ENCODE data around the gene NEU3.
"Not testable (repeated sequence)": the region's sequence is repeated elsewhere in the genome, so short reads cannot be mapped to it uniquely, and the experiment has no call there.

The NEU3 gene

DNA sequence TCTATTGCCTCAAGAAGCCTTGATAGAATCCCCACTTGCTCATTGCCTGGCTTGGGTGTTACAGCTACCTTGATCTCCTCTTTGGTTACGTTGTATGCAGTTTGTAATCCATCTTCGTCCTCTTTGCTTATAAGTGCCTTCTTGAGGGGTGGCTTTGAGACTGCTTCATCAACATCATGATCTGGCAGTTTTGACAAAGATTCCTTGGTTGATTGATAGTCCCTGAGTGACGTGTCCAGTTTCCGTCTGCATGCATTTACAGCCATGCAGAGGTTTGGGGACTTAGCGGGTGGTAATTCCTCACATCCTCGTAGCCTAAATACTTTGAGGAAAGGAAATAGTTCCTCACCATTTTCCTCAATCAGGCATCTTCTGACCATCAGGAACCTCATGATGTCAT lies 23.1 kb downstream of the NEU3 start:
- H2BK12ac ChIP-seq (ENCODE audit: low read length in 2 of 2), result no peak overlapping the region
- H2BK5ac ChIP-seq (ENCODE audit: low read depth, low read length, poor library complexity, severe bottlenecking), result no peak overlapping the region
- 96% methylated on average over 6 of the region's 6 CpGs for WGBS
- H3K27me3 ChIP-seq (ENCODE audit: control insufficient read depth in 1 of 2, insufficient read depth in 1 of 2, low read length in 2 of 2), result no peaks in the 10 kb centered on the region
- H3K9ac ChIP-seq (ENCODE audit: low read length), result no peak overlapping the region
- H3K4me3 ChIP-seq (ENCODE audit: insufficient read depth in 1 of 2, low read depth in 1 of 2, low read length in 2 of 2), result no peak overlapping the region
- H3K4ac ChIP-seq (ENCODE audit: low read depth in 1 of 2, low read length in 2 of 2), result no peak overlapping the region
- no peaks in the 10 kb centered on the region for H3K4me1 ChIP-seq (ENCODE audit: control insufficient read depth, insufficient read depth, low read depth, low read length)
- H3K79me1 ChIP-seq (replicated peaks; ENCODE audit: low read length, poor library complexity, severe bottlenecking), result no peaks in the 10 kb centered on the region
- H3K14ac ChIP-seq (ENCODE audit: low read length in 2 of 2), result no peak overlapping the region
- H2BK15ac ChIP-seq (ENCODE audit: low read depth, poor library complexity, severe bottlenecking), result no peak overlapping the region
- no peak overlapping the region for H2AK5ac ChIP-seq (ENCODE audit: low read length, severe bottlenecking)
- DNase-seq, result no peak
- no peak overlapping the region for H3K23ac ChIP-seq (ENCODE audit: low read length in 2 of 2)
- H4K8ac ChIP-seq (ENCODE audit: low read length), result no peak overlapping the region
- H3K4me2 ChIP-seq (ENCODE audit: low read length, poor library complexity, severe bottlenecking), result no peak overlapping the region
- H3K36me3 ChIP-seq (ENCODE audit: control insufficient read depth in 1 of 2, insufficient read depth in 2 of 2, low read depth in 1 of 2, low read length in 2 of 2), result peaks cover 10 to 19% of the 10 kb centered on the region in 2 experiments
- H3K27ac ChIP-seq (ENCODE audit: low read length, poor library complexity, severe bottlenecking), result no peak overlapping the region
- no peak overlapping the region for H2AFZ ChIP-seq (ENCODE audit: low read depth, low read length)
- H3K9me3 ChIP-seq (ENCODE audit: control insufficient read depth, low read length), result no peaks in the 10 kb centered on the region
- H4K91ac ChIP-seq (ENCODE audit: low read length), result no peak overlapping the region
- no peak overlapping the region for H3K18ac ChIP-seq (ENCODE audit: low read depth in 1 of 2, low read length in 2 of 2)
- H2BK120ac ChIP-seq (ENCODE audit: low read depth, low read length), result no peak overlapping the region

DNA sequence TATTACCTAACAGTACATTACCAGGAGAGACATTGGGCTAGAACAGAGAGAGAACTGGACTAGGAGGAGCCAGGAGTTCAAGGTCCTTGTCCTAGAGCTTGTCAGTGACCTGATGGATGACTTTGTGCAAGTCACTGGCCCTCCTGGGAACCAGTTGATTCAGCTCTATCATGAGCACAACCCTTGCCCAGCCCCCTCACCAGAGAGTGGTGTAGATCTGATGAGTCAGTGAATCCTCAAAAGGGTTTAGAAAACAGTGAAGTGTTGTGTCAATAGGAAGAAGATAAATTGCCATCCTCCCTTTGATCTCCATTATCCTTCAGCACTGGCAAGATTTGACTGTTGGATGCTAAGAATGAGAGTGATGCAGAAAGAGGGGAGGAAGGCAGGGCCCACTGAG lies 24.3 kb downstream of the NEU3 start:
- H3K36me3 ChIP-seq (ENCODE audit: control insufficient read depth in 1 of 2, insufficient read depth in 2 of 2, low read depth in 1 of 2, low read length in 2 of 2), result peaks cover 8 to 10% of the 10 kb centered on the region in 2 experiments
- no peaks in the 10 kb centered on the region for H3K27me3 ChIP-seq (ENCODE audit: control insufficient read depth in 1 of 2, insufficient read depth in 1 of 2, low read length in 2 of 2)
- no peak overlapping the region for H3K4me3 ChIP-seq (ENCODE audit: insufficient read depth in 1 of 2, low read depth in 1 of 2, low read length in 2 of 2)
- no peak overlapping the region for H3K27ac ChIP-seq (ENCODE audit: low read length, poor library complexity, severe bottlenecking)
- H3K4me2 ChIP-seq (ENCODE audit: low read length, poor library complexity, severe bottlenecking), result no peak overlapping the region
- no peak overlapping the region for H3K9ac ChIP-seq (ENCODE audit: low read length)
- H2AK5ac ChIP-seq (ENCODE audit: low read length, severe bottlenecking), result no peak overlapping the region
- H3K4ac ChIP-seq (ENCODE audit: low read depth in 1 of 2, low read length in 2 of 2), result no peak overlapping the region
- H3K79me1 ChIP-seq (replicated peaks; ENCODE audit: low read length, poor library complexity, severe bottlenecking), result no peaks in the 10 kb centered on the region
- H3K4me1 ChIP-seq (ENCODE audit: control insufficient read depth, insufficient read depth, low read depth, low read length), result no peaks in the 10 kb centered on the region
- DNase-seq, result peak; percentile 18
- no peak overlapping the region for H2BK12ac ChIP-seq (ENCODE audit: low read length in 2 of 2)
- no peak overlapping the region for H3K14ac ChIP-seq (ENCODE audit: low read length in 2 of 2)
- no peak overlapping the region for H2BK5ac ChIP-seq (ENCODE audit: low read depth, low read length, poor library complexity, severe bottlenecking)
- H3K9me3 ChIP-seq (ENCODE audit: control insufficient read depth, low read length), result no peaks in the 10 kb centered on the region
- no peak overlapping the region for H4K8ac ChIP-seq (ENCODE audit: low read length)
- no peak overlapping the region for H4K91ac ChIP-seq (ENCODE audit: low read length)
- no peak overlapping the region for H2BK120ac ChIP-seq (ENCODE audit: low read depth, low read length)
- no peak overlapping the region for H2BK15ac ChIP-seq (ENCODE audit: low read depth, poor library complexity, severe bottlenecking)
- no peak overlapping the region for H3K18ac ChIP-seq (ENCODE audit: low read depth in 1 of 2, low read length in 2 of 2)
- H2AFZ ChIP-seq (ENCODE audit: low read depth, low read length), result no peak overlapping the region
- no peak overlapping the region for H3K23ac ChIP-seq (ENCODE audit: low read length in 2 of 2)

DNA sequence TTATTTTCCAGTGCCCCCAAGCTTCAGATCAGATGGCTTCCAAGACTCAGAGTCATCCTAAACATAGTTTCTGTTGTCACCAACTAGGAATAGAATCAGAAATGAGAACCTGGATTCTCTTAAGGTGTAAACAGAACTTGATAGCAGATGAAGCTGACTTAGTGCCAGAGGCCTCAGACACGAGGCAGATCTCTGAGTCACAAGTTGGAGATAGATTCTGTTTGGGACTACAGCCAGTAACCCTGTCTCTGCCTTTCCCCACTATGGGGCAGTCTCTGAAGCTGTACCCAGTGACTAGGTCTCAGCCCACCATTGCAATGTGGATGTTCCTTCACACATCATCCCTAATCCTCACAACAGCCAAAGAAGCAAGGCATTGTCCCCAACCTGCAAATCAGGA lies 25.4 kb downstream of the NEU3 start:
- Histone ChIP-seq H3K4me3 (ENCODE audit: insufficient read depth in 1 of 2, low read depth in 1 of 2, low read length in 2 of 2) (no peak overlapping the region), H3K4me2 (ENCODE audit: low read length, poor library complexity, severe bottlenecking) (no peak overlapping the region), H3K4ac (ENCODE audit: low read depth in 1 of 2, low read length in 2 of 2) (no peak overlapping the region), H3K36me3 (ENCODE audit: control insufficient read depth in 1 of 2, insufficient read depth in 2 of 2, low read depth in 1 of 2, low read length in 2 of 2) (peaks cover 6 to 8% of the 10 kb centered on the region in 2 experiments), H2BK120ac (ENCODE audit: low read depth, low read length) (no peak overlapping the region), H2AFZ (ENCODE audit: low read depth, low read length) (no peak overlapping the region), H3K27me3 (ENCODE audit: control insufficient read depth in 1 of 2, insufficient read depth in 1 of 2, low read length in 2 of 2) (no peaks in the 10 kb centered on the region), H2BK15ac (ENCODE audit: low read depth, poor library complexity, severe bottlenecking) (no peak overlapping the region), H2AK5ac (ENCODE audit: low read length, severe bottlenecking) (no peak overlapping the region), H4K91ac (ENCODE audit: low read length) (no peak overlapping the region), H3K23ac (ENCODE audit: low read length in 2 of 2) (no peak overlapping the region), H3K9ac (ENCODE audit: low read length) (no peak overlapping the region), H3K14ac (ENCODE audit: low read length in 2 of 2) (no peak overlapping the region), H3K9me3 (ENCODE audit: control insufficient read depth, low read length) (no peaks in the 10 kb centered on the region), H3K27ac (ENCODE audit: low read length, poor library complexity, severe bottlenecking) (no peak overlapping the region), H3K4me1 (ENCODE audit: control insufficient read depth, insufficient read depth, low read depth, low read length) (no peaks in the 10 kb centered on the region), H3K79me1 (replicated peaks; ENCODE audit: low read length, poor library complexity, severe bottlenecking) (no peaks in the 10 kb centered on the region), H2BK12ac (ENCODE audit: low read length in 2 of 2) (no peak overlapping the region), H2BK5ac (ENCODE audit: low read depth, low read length, poor library complexity, severe bottlenecking) (no peak overlapping the region), H4K8ac (ENCODE audit: low read length) (no peak overlapping the region), H3K18ac (ENCODE audit: low read depth in 1 of 2, low read length in 2 of 2) (no peak overlapping the region)
- DNase-seq, result peak; percentile 51
- WGBS, result 13% methylated on average over 1 of the region's 1 CpG

DNA sequence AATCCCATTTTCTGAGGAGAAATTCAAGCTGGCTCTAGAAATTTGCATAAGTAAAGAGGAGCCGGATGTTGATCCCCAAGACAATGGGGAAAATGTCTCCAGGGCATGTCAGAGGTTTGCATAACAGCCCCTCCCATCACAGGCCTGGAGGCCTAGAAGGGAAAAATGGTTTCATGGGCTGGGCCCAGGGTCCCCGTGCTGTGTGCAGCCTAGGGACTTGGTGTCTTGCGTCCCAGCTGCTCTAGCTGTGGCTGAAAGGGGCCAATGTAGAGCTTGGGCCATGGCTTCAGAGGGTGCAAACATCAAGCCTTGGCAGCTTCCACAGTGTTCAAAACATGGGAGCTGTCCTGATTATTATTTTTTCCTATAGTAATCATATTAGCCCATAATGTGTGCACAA lies 30.5 kb downstream of the NEU3 start:
- not testable (repeated sequence) for H2AFZ ChIP-seq (ENCODE audit: low read depth, low read length); H4K91ac ChIP-seq (ENCODE audit: low read length); H3K4me3 ChIP-seq (ENCODE audit: insufficient read depth in 1 of 2, low read depth in 1 of 2, low read length in 2 of 2); DNase-seq; H2BK15ac ChIP-seq (ENCODE audit: low read depth, poor library complexity, severe bottlenecking); H3K9me3 ChIP-seq (ENCODE audit: control insufficient read depth, low read length); H4K8ac ChIP-seq (ENCODE audit: low read length); H3K27me3 ChIP-seq (ENCODE audit: control insufficient read depth in 1 of 2, insufficient read depth in 1 of 2, low read length in 2 of 2); H3K18ac ChIP-seq (ENCODE audit: low read depth in 1 of 2, low read length in 2 of 2); H2AK5ac ChIP-seq (ENCODE audit: low read length, severe bottlenecking); H2BK12ac ChIP-seq (ENCODE audit: low read length in 2 of 2); H2BK120ac ChIP-seq (ENCODE audit: low read depth, low read length); H3K4me2 ChIP-seq (ENCODE audit: low read length, poor library complexity, severe bottlenecking); H3K79me1 ChIP-seq (replicated peaks; ENCODE audit: low read length, poor library complexity, severe bottlenecking); H3K4ac ChIP-seq (ENCODE audit: low read depth in 1 of 2, low read length in 2 of 2); H2BK5ac ChIP-seq (ENCODE audit: low read depth, low read length, poor library complexity, severe bottlenecking); H3K36me3 ChIP-seq (ENCODE audit: control insufficient read depth in 1 of 2, insufficient read depth in 2 of 2, low read depth in 1 of 2, low read length in 2 of 2); H3K9ac ChIP-seq (ENCODE audit: low read length); H3K27ac ChIP-seq (ENCODE audit: low read length, poor library complexity, severe bottlenecking); H3K23ac ChIP-seq (ENCODE audit: low read length in 2 of 2); H3K14ac ChIP-seq (ENCODE audit: low read length in 2 of 2)
- peaks cover 13% of the 10 kb centered on the region for H3K4me1 ChIP-seq (ENCODE audit: control insufficient read depth, insufficient read depth, low read depth, low read length)
- WGBS, result 95% methylated on average over 3 of the region's 3 CpGs

Measured in mesenchymal stem cell (in vitro differentiated cells and primary cell).